HepG2 (cell line): Measurements from ENCODE around the gene SOAT1. TPM values are rescaled to one million over a fixed set of nuclear protein-coding genes. Genes with fewer than 3 reads are reported as not detected.

ENCODE experiments used
- DMAP1 ChIP-seq: IDR thresholded peaks from 2 replicates; pipeline ENCODE4 v1.6.1; 2016
- NCOA2 ChIP-seq: sonication (generic); formaldehyde crosslinking; IDR thresholded peaks from 2 replicates; pipeline ENCODE4 v1.8.0; 2022; ENCODE audit warnings: inconsistent platforms
- RELA ChIP-seq: sonication (generic); formaldehyde crosslinking; IDR thresholded peaks from 2 replicates; pipeline ENCODE4 v1.4.0; 2020; ENCODE audit warnings: missing genetic modification reagents
- SP5 ChIP-seq: IDR thresholded peaks from 2 replicates; pipeline ENCODE4 v1.6.1; 2016; ENCODE audit warnings: low read depth, borderline replicate concordance
- ZBTB49 ChIP-seq: sonication (generic); formaldehyde crosslinking; IDR thresholded peaks from 2 replicates; pipeline ENCODE4 v1.4.0; 2020; ENCODE audit warnings: missing genetic modification reagents, borderline replicate concordance
- ZFYVE20 ChIP-seq: sonication (generic); formaldehyde crosslinking; IDR thresholded peaks from 2 replicates; pipeline ENCODE4 v1.8.0; 2023; ENCODE audit warnings: low read depth, mild to moderate bottlenecking, moderate library complexity, missing genetic modification reagents, borderline replicate concordance
- ZNF468 ChIP-seq: sonication (generic); formaldehyde crosslinking; IDR thresholded peaks from 2 replicates; pipeline ENCODE4 v1.8.0; 2022; ENCODE audit warnings: mild to moderate bottlenecking, moderate library complexity, missing genetic modification reagents
- ZNF496 ChIP-seq: sonication (generic); formaldehyde crosslinking; IDR thresholded peaks from 2 replicates; pipeline ENCODE4 v1.8.1; 2023; ENCODE audit warnings: mild to moderate bottlenecking, moderate library complexity, missing genetic modification reagents; ENCODE audit not compliant: insufficient replicate concordance
- polyA plus RNA-seq, 8 experiments: library from polyadenylated mRNA; depleted of rRNA in 3 of 8; stranded (reverse) in 7 of 8; unstranded in 1 of 8; fragments of >200 nt; fragmentation: Illumina TruSeq in 4 of 8; extraction: Trizol in 4 of 8; gene quantifications; 2 replicates each; pipeline versions ENCODE4 v1.2.1 to v1.2.3, GENCODE V29; 2011 to 2016; ENCODE audit warnings: low read depth in 4 of 8, missing spikeins in 1 of 8, mixed read lengths in 1 of 8; ENCODE audit not compliant: insufficient read depth in 1 of 8
- total RNA-seq, 5 experiments: library from RNA; depleted of rRNA; stranded (reverse); fragments of >200 nt; fragmentation: Illumina TruSeq; extraction: Trizol; gene quantifications; 2 replicates each; pipeline ENCODE4 v1.2.3, GENCODE V29; 2016; ENCODE audit warnings: low read depth in 1 of 5
- TF ChIP-seq, protein P1 (sequence below): sonication (generic); formaldehyde crosslinking; IDR thresholded peaks from 2 replicates; pipeline ENCODE4 v1.4.0; 2020; ENCODE audit warnings: missing genetic modification reagents

The SOAT1 gene
- total and polyA plus RNA-seq, 2 of the 13 experiments (the other 11 are each of a cell fraction or from before 2014, with no cell fraction given), result 22.3 to 52.0 TPM

- TF ChIP-seq, protein P1, sequence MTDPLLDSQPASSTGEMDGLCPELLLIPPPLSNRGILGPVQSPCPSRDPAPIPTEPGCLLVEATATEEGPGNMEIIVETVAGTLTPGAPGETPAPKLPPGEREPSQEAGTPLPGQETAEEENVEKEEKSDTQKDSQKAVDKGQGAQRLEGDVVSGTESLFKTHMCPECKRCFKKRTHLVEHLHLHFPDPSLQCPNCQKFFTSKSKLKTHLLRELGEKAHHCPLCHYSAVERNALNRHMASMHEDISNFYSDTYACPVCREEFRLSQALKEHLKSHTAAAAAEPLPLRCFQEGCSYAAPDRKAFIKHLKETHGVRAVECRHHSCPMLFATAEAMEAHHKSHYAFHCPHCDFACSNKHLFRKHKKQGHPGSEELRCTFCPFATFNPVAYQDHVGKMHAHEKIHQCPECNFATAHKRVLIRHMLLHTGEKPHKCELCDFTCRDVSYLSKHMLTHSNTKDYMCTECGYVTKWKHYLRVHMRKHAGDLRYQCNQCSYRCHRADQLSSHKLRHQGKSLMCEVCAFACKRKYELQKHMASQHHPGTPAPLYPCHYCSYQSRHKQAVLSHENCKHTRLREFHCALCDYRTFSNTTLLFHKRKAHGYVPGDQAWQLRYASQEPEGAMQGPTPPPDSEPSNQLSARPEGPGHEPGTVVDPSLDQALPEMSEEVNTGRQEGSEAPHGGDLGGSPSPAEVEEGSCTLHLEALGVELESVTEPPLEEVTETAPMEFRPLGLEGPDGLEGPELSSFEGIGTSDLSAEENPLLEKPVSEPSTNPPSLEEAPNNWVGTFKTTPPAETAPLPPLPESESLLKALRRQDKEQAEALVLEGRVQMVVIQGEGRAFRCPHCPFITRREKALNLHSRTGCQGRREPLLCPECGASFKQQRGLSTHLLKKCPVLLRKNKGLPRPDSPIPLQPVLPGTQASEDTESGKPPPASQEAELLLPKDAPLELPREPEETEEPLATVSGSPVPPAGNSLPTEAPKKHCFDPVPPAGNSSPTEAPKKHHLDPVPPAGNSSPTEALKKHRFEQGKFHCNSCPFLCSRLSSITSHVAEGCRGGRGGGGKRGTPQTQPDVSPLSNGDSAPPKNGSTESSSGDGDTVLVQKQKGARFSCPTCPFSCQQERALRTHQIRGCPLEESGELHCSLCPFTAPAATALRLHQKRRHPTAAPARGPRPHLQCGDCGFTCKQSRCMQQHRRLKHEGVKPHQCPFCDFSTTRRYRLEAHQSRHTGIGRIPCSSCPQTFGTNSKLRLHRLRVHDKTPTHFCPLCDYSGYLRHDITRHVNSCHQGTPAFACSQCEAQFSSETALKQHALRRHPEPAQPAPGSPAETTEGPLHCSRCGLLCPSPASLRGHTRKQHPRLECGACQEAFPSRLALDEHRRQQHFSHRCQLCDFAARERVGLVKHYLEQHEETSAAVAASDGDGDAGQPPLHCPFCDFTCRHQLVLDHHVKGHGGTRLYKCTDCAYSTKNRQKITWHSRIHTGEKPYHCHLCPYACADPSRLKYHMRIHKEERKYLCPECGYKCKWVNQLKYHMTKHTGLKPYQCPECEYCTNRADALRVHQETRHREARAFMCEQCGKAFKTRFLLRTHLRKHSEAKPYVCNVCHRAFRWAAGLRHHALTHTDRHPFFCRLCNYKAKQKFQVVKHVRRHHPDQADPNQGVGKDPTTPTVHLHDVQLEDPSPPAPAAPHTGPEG, result 0 out of 2 replicates have a peak, but pooled peaks have one; percentile 53
- TF ChIP-seq ZNF468 (CRISPR knock-in tag) (no peak), ZBTB49 (CRISPR knock-in tag) (no peak), NCOA2 (CRISPR knock-in tag) (no peak), ZFYVE20 (CRISPR knock-in tag) (no peak), SP5 (CRISPR knock-in tag) (peak; percentile 71; the same call in 1 of the 2 replicates), ZNF496 (CRISPR knock-in tag) (no peak), RELA (CRISPR knock-in tag) (0 out of 2 replicates have a peak, but pooled peaks have one; percentile 50), DMAP1 (CRISPR knock-in tag) (peak; percentile 58; the same call in 1 of the 2 replicates)
These were observed at the start of gene SOAT1 (continued) for GRCh38 chr1:179293340-179294327.
